IMR-90 (cell line): ENCODE measurements around the gene ABHD18. TPM values are rescaled to one million over a fixed set of nuclear protein-coding genes. Genes with fewer than 3 reads are reported as not detected.
"Not testable (repeated sequence)": the region's sequence is repeated elsewhere in the genome, so short reads cannot be mapped to it uniquely, and the experiment has no call there.

Experiments used
- ATAC-seq: fragments of 200-7000 bp; cut with Tn5 transposase; 2 replicates; pipeline ENCODE4 v1.9.1; 2020; ENCODE audit warnings: low read depth, mild to moderate bottlenecking, moderate library complexity
- BruUV-seq: library from RNA; stranded (reverse); fragments of 400-500 nt; replicated peaks from 2 replicates; lab custom pipeline; 2021; lab: Mats Ljungman, UMichigan
- CTCF ChIA-PET: fragments of 300-600 bp; formaldehyde crosslinking; extraction: SDS; loops from one replicate; lab custom pipeline; 2021; ENCODE audit warnings: antibody characterized with exemption; lab: Yijun Ruan, JAX
- POLR2A ChIA-PET: fragments of 300-600 bp; sonication (Branson Sonifier 250); formaldehyde crosslinking; loops from one replicate; lab custom pipeline; 2022; ENCODE audit warnings: antibody characterized with exemption; ENCODE audit not compliant: unreplicated experiment; lab: Charles Lee
- DNase-seq: peaks from one replicate; pipeline ENCODE4 v3.0.0; 2013
- H2AFZ ChIP-seq: replicated peaks from 2 replicates; pipeline ENCODE3; 2013; ENCODE audit warnings: low read length, mild to moderate bottlenecking; ENCODE audit not compliant: poor library complexity
- H2AK5ac ChIP-seq: 2 replicates; pipeline ENCODE4 v1.6.1; 2013; ENCODE audit warnings: low read depth, low read length, inconsistent platforms
- H2AK9ac ChIP-seq: replicated peaks from 2 replicates; pipeline ENCODE3; 2013; ENCODE audit warnings: mild to moderate bottlenecking, low read depth, low read length, moderate library complexity; ENCODE audit not compliant: poor library complexity
- H2BK120ac ChIP-seq: 2 replicates; pipeline ENCODE4 v1.6.1; 2013; ENCODE audit warnings: low read depth, low read length, inconsistent platforms
- H2BK15ac ChIP-seq: 3 replicates; pipeline ENCODE4 v1.6.1; 2013; ENCODE audit warnings: low read depth, low read length, inconsistent platforms
- H2BK20ac ChIP-seq: 2 replicates; pipeline ENCODE4 v1.6.1; 2013; ENCODE audit warnings: low read depth, mild to moderate bottlenecking, inconsistent platforms, low read length, moderate library complexity
- H2BK5ac ChIP-seq: 2 replicates; pipeline ENCODE4 v1.6.1; 2013; ENCODE audit warnings: mild to moderate bottlenecking, low read depth, low read length, inconsistent platforms; ENCODE audit not compliant: poor library complexity, severe bottlenecking
- H3K14ac ChIP-seq: replicated peaks from 2 replicates; pipeline ENCODE4 v1.6.1; 2013; ENCODE audit warnings: low read depth, low read length, inconsistent platforms
- H3K18ac ChIP-seq: 2 replicates; pipeline ENCODE4 v1.6.1; 2013; ENCODE audit warnings: low read depth, low read length, control low read depth
- H3K23ac ChIP-seq: 2 replicates; pipeline ENCODE4 v1.6.1; 2013; ENCODE audit warnings: low read depth, low read length, inconsistent platforms
- H3K27ac ChIP-seq: 2 replicates; pipeline ENCODE4 v1.5.1; 2013; ENCODE audit warnings: mild to moderate bottlenecking, control low read depth, low read length; ENCODE audit not compliant: insufficient read depth
- H3K27me3 ChIP-seq: 2 replicates; pipeline ENCODE4 v1.6.1; 2013; ENCODE audit warnings: low read length; ENCODE audit not compliant: control insufficient read depth, insufficient read depth
- H3K36me3 ChIP-seq: 2 replicates; pipeline ENCODE4 v1.6.1; 2013; ENCODE audit warnings: low read length, mixed read lengths; ENCODE audit not compliant: control insufficient read depth, insufficient read depth
- H3K4ac ChIP-seq: 2 replicates; pipeline ENCODE4 v1.6.1; 2013; ENCODE audit warnings: low read depth, low read length, inconsistent platforms
- H3K4me1 ChIP-seq: 2 replicates; pipeline ENCODE4 v1.6.1; 2013; ENCODE audit warnings: low read length, mixed read lengths; ENCODE audit not compliant: control insufficient read depth, insufficient read depth
- H3K4me2 ChIP-seq: 2 replicates; pipeline ENCODE4 v1.6.1; 2013; ENCODE audit warnings: low read depth, mild to moderate bottlenecking, control low read depth, low read length, moderate library complexity
- H3K4me3 ChIP-seq: 2 replicates; pipeline ENCODE4 v1.5.1; 2013; ENCODE audit warnings: low read depth, mild to moderate bottlenecking, control low read depth, low read length, moderate library complexity; ENCODE audit not compliant: insufficient read depth
- H3K56ac ChIP-seq: 2 replicates; pipeline ENCODE4 v1.6.1; 2013; ENCODE audit warnings: low read length, inconsistent platforms; ENCODE audit not compliant: insufficient read depth; ENCODE audit errors: extremely low read depth
- H3K79me1 ChIP-seq, 2 experiments: 2 replicates each; pipeline ENCODE4 v1.6.1; 2013; ENCODE audit warnings: low read length in 2 of 2, inconsistent platforms in 1 of 2, low read depth in 1 of 2
- H3K9ac ChIP-seq: 2 replicates; pipeline ENCODE4 v1.6.1; 2013; ENCODE audit warnings: low read depth, low read length, control low read depth
- H3K9me1 ChIP-seq: 2 replicates; pipeline ENCODE4 v1.6.1; 2013; ENCODE audit warnings: low read length, inconsistent platforms; ENCODE audit not compliant: insufficient read depth
- H3K9me3 ChIP-seq: 2 replicates; pipeline ENCODE4 v1.6.1; 2013; ENCODE audit warnings: low read length; ENCODE audit not compliant: control insufficient read depth, insufficient read depth
- H4K20me1 ChIP-seq: 2 replicates; pipeline ENCODE4 v1.6.1; 2013; ENCODE audit warnings: low read length, inconsistent platforms; ENCODE audit not compliant: insufficient read depth
- H4K5ac ChIP-seq: 2 replicates; pipeline ENCODE4 v1.6.1; 2013; ENCODE audit warnings: mild to moderate bottlenecking, low read depth, low read length, control low read depth
- H4K8ac ChIP-seq, 2 experiments: 2 replicates each; pipeline ENCODE4 v1.6.1; 2013; ENCODE audit warnings: low read depth in 2 of 2, low read length in 2 of 2, control low read depth in 1 of 2, inconsistent platforms in 1 of 2
- H4K91ac ChIP-seq: 2 replicates; pipeline ENCODE4 v1.6.1; 2013; ENCODE audit warnings: low read depth, low read length, inconsistent platforms; ENCODE audit not compliant: insufficient read depth
- MAZ ChIP-seq: IDR thresholded peaks from 2 replicates; pipeline ENCODE4 v1.6.1; 2012; ENCODE audit warnings: low read depth, mild to moderate bottlenecking, low read length, improper control_type of control experiment, moderate library complexity, borderline replicate concordance
- WGBS, 2 experiments: methylation state at CpG; one replicate each; pipeline versions ENCODE4 v1.1.5 to v1.1.7; 2013; ENCODE audit warnings: missing lambda C conversion rate in 2 of 2; ENCODE audit not compliant: insufficient read length in 1 of 2; ENCODE audit errors: extremely low coverage in 2 of 2; 5-methylcytosine and 5-hydroxymethylcytosine counted together
- dilution Hi-C: fragments of 300-500 bp; cut with HindIII; formaldehyde crosslinking; loops from one replicate; pipeline ENCODE4 v1.14.3; 2018; ENCODE audit warnings: low sequenced_read_pairs; ENCODE audit not compliant: unreplicated experiment
- in situ Hi-C: fragments of 300-500 bp; cut with MboI; formaldehyde crosslinking; loops from 3 replicates; pipeline ENCODE4 v1.14.3; 2019; ENCODE audit warnings: low sequenced_read_pairs, inconsistent platforms, mixed read lengths
- intact Hi-C: fragments of 100-400 bp; cut with micrococcal nuclease; formaldehyde crosslinking; loops from 2 replicates; pipeline ENCODE4 v1.10.0; 2022
- polyA plus RNA-seq, 3 experiments: library from polyadenylated mRNA; depleted of rRNA; stranded (reverse); fragments of >200 nt; gene quantifications; 2 replicates each; pipeline ENCODE4 v1.2.3, GENCODE V29; 2012; ENCODE audit warnings: low replicate concordance in 1 of 3
- total RNA-seq: library from RNA; depleted of rRNA; stranded (reverse); fragments of >200 nt; gene quantifications from 2 replicates; pipeline ENCODE4 v1.2.3, GENCODE V29; 2012
- TF ChIP-seq, protein P1 (sequence below): fragments of 150-350 bp; IDR thresholded peaks from 2 replicates; pipeline ENCODE4 v1.6.1; 2017; ENCODE audit warnings: mild to moderate bottlenecking, antibody characterized with exemption, low read length, low read depth

Gene ABHD18
- total and polyA plus RNA-seq, 2 of the 4 experiments (the other 2 are of a cell fraction) = 2.4 to 4.3 TPM

DNA sequence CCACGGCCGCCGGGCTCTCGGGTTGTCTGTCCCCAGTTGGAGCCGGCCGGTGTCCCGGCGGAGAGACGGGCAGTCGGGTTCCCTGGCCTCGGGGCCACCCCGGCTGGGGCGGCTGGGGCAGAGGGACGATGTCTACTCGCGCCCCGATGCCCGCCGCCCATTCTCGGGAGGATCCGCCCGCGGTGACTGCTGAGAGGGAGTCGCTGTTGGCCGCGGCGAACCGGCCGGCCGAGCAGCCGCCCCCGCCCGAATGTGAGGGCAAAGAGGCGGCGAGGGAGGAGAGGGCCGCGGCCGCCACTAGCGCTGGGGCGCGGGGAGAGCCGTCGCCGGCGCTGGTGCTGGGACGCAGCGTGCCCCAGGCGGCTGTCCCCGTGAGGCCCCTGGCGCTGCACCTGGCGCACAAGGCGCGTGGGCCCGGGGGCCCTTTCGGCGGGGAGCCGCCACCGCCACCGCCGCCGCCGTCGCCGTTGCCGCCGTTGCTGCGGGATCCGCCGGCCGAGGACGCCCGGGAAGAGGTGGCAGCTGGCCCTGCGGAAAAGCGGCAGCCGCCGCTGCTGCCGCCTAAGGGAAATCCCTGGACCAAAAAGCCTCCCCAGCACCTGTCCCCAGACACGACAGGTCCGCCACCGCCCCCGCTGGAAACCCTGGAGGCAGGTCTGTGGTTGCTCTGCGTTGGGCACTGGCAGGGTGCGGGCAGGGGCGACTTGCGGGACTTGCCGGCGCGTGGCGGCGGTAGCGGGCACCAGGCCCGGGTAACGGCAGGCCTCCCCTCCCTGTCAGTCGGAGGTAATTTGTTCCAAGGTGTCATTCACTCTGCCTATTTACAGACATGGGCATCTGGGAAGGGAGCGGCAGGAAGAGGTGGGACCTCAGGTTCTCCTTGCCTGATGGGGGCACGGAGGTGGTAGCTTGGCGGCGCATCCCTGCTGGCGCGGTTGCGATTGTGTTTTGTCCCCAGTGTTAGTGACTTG, 96.6 kb downstream of the ABHD18 start:
- H3K27me3 ChIP-seq = no peaks in the 10 kb centered on the region
- peak overlapping the region; percentile 99 for H2AFZ ChIP-seq
- peak overlapping the region; percentile 95 for H2AK9ac ChIP-seq
- no peaks in the 10 kb centered on the region for H3K4me1 ChIP-seq
- CTCF ChIA-PET = interaction anchor here (0.6 to 1.0 kb wide), 4 partner anchors 11 to 96 kb away, joined by 3 to 4 read pairs (median 3); partner anchors contain the start of genes ABHD18 and MFSD8
- 0 out of 2 replicates have a peak overlapping the region, but pooled peaks have one; percentile 10 for H3K14ac ChIP-seq
- no peak overlapping the region for H4K8ac ChIP-seq
- intact Hi-C loops (loop anchor here (2.0 to 10.0 kb wide), 3 partner anchors 97 to 279 kb away; partner anchors contain the start of genes ABHD18, HSPA4L, MFSD8 and PGRMC2), in situ Hi-C loops (no loop called here), dilution Hi-C loops (no loop called here)
- BruUV-seq = no TSS peak
- peak overlapping the region; percentile 88 for H3K4me2 ChIP-seq
- peak overlapping the region; percentile 95 for H3K23ac ChIP-seq
- peak overlapping the region; percentile 77 for H3K4me3 ChIP-seq
- no peak overlapping the region; the same call in 1 of the 2 replicates for H2BK120ac ChIP-seq
- H3K36me3 ChIP-seq = no peaks in the 10 kb centered on the region
- WGBS, 2 experiments = 0% methylated on average over 28 of the region's 101 CpGs; no CpG with 5 or more reads in 1 of the 2 experiments
- peak overlapping the region; percentile 87; the same call in 1 of the 2 replicates for H2AK5ac ChIP-seq
- TF ChIP-seq, protein P1, sequence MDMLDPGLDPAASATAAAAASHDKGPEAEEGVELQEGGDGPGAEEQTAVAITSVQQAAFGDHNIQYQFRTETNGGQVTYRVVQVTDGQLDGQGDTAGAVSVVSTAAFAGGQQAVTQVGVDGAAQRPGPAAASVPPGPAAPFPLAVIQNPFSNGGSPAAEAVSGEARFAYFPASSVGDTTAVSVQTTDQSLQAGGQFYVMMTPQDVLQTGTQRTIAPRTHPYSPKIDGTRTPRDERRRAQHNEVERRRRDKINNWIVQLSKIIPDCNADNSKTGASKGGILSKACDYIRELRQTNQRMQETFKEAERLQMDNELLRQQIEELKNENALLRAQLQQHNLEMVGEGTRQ = no peak
- TF ChIP-seq MAZ = peak; percentile 5; the same call in 1 of the 2 replicates
- no peaks in the 10 kb centered on the region for H3K9me1 ChIP-seq
- H3K9me3 ChIP-seq = no peaks in the 10 kb centered on the region
- peak overlapping the region; percentile 85 for H3K27ac ChIP-seq
- no peak overlapping the region; the same call in 1 of the 2 replicates for H2BK20ac ChIP-seq
- no peak overlapping the region for H4K5ac ChIP-seq
- peak overlapping the region; percentile 72; the same call in 1 of the 2 replicates for H3K4ac ChIP-seq
- ATAC-seq (peak; percentile 31), DNase-seq (peak; percentile 15)
- H2BK15ac ChIP-seq = no peak overlapping the region
- peaks cover 5 to 16% of the 10 kb centered on the region in 2 experiments; a peak in 3 of 4 replicates for H3K79me1 ChIP-seq
- H3K18ac ChIP-seq = no peak overlapping the region
- H3K56ac ChIP-seq = peak overlapping the region; percentile 16; the same call in 1 of the 2 replicates
- H4K91ac ChIP-seq = no peak overlapping the region
- H2BK5ac ChIP-seq = peak overlapping the region; percentile 56
- peak overlapping the region; percentile 93 for H3K9ac ChIP-seq
- POLR2A ChIA-PET = interaction anchor here (0.6 kb wide), 2 partner anchors 107 to 280 kb away, joined by 14 to 21 read pairs; partner anchors contain the start of gene HSPA4L
- H4K20me1 ChIP-seq = peaks cover 11% of the 10 kb centered on the region

DNA sequence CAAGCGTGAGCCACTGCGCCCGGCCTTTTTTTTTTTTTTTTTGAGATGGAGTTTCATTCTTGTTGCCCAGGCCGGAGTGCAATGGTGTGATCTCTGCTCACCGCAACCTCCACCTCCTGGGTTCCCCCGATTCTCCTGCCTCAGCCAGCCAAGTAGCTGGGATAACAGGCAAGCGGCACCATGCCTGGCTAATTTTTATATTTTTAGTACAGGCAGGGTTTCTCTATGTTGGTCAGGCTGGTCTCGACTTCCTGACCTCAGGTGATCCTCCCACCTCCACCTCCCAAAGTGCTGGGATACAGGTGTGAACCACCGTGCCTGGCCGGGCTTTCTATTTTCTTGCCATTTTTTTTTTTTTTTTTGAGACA, 101.2 kb downstream of the ABHD18 start:
- ATAC-seq, H3K18ac ChIP-seq, H3K27ac ChIP-seq, in situ Hi-C loops, H4K91ac ChIP-seq, H2BK15ac ChIP-seq, DNase-seq, POLR2A ChIA-PET, H3K9ac ChIP-seq, H3K56ac ChIP-seq, dilution Hi-C loops, H3K36me3 ChIP-seq, CTCF ChIA-PET, H3K4me3 ChIP-seq, BruUV-seq, H2AK5ac ChIP-seq, H2AFZ ChIP-seq, H3K23ac ChIP-seq, H3K4ac ChIP-seq, H4K5ac ChIP-seq, H4K8ac ChIP-seq, H2BK20ac ChIP-seq, H3K4me1 ChIP-seq, H3K9me1 ChIP-seq, H3K9me3 ChIP-seq, H2AK9ac ChIP-seq, H2BK5ac ChIP-seq, H3K4me2 ChIP-seq, H2BK120ac ChIP-seq, H3K14ac ChIP-seq, H3K27me3 ChIP-seq: not testable (repeated sequence)
- intact Hi-C loops = loop anchor here (10.0 kb wide), 1 partner anchor 218 kb away; the partner anchor contains the start of gene PGRMC2
- Histone ChIP-seq H3K79me1 (peaks cover 21 to 41% of the 10 kb centered on the region in 2 experiments), H4K20me1 (peaks cover 11% of the 10 kb centered on the region)
- WGBS, 2 experiments = 100% methylated on average over 1 of the region's 10 CpGs; no CpG with 5 or more reads in 1 of the 2 experiments
